ENCODE data around the gene PRELID3B.

PRELID3B gene

DNA sequence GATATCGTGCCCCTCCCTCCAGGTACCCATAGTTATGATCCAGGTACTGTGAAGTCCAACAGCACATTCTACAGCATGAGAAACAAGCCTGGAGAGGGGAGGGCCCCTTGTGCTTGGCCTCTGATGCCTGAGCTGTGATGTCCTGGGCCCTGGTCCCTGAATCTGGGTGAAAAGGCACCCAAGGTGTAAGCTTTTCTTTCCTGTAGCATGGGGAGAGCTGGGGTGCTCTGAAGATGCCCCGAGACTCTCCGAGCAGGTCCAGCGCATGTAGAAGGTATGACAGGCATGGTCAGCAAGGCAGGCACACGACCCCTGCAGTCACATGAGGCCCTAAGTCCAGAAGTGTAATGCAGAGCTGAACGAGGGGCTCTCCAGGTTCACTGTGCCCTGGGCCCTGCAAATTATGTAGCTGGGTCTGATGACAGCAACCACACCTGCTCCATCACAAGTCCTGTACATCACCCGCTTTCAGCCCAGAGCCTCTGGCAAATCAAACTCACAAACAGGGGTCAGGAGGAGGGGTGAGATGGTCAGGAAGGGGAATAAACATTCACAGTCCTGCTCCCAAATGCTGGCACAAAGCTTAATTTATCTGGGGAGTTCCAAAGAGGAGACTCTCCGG lies 33.8 kb downstream of the PRELID3B start:
- no peaks in the 10 kb centered on the region for H3K36me3 ChIP-seq (ENCODE audit: insufficient read depth, low read length)
- no peak overlapping the region for H3K4me3 ChIP-seq (ENCODE audit: low read depth, low read length)
- peaks cover 36% of the 10 kb centered on the region for H3K4me1 ChIP-seq (ENCODE audit: control insufficient read depth, insufficient read depth, low read length, unreplicated experiment)
- no peak overlapping the region for H2AFZ ChIP-seq (ENCODE audit: low read length, unreplicated experiment)
- H3K27ac ChIP-seq (ENCODE audit: low read depth, low read length) = no peak overlapping the region
- H3K79me2 ChIP-seq (ENCODE audit: control insufficient read depth, insufficient read depth, low read length, unreplicated experiment) = peaks cover 31% of the 10 kb centered on the region
- H3K27me3 ChIP-seq (ENCODE audit: insufficient read depth, low read length) = no peaks in the 10 kb centered on the region

DNA sequence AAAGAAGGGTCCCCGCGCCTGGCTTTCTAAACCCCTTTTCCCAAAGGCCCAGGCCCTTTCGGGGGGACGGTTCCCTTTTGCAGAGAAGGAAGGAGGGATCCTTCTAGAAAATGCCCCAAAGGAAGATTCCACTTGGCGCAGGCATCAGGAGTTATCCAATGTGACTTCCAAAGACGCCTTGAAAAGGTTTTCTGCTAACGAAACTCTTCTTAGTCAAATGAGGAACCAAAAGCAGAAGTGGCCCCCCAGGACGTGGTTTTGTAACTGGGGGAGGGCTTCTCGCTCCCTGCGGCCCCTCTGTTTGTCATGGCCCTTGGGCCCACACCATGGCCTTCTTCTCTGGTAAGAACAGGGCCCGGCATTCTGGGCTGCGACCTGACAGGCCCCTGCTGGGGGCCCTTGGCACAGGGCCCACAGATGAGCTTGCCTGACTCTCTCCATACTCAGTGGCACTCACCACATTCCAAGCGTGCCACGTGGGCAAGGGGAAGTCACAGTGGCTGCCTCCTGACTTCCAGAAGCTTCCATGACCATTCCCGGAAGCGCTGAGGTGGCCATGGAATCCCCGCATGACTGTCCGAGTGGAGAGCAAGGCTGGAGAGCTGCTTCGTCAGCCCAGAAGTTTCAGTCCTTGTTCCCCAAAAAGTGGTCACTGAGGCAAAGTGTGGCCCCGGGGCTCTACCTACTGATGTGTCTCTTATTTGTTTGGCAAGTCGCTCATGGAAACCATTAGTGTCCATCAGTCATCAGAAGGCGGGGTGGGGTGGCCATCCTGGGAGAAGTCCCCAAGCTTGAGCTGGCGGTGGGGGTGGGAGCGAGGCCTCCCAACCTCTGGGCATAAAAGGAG lies 34.7 kb downstream of the PRELID3B start:
- Histone ChIP-seq H3K36me3 (ENCODE audit: insufficient read depth, low read length) (no peaks in the 10 kb centered on the region), H3K4me3 (ENCODE audit: low read depth, low read length) (peak overlapping the region; percentile 97), H3K79me2 (ENCODE audit: control insufficient read depth, insufficient read depth, low read length, unreplicated experiment) (peaks cover 33% of the 10 kb centered on the region), H3K4me1 (ENCODE audit: control insufficient read depth, insufficient read depth, low read length, unreplicated experiment) (peaks cover 35% of the 10 kb centered on the region), H2AFZ (ENCODE audit: low read length, unreplicated experiment) (no peak overlapping the region), H3K27me3 (ENCODE audit: insufficient read depth, low read length) (no peaks in the 10 kb centered on the region), H3K27ac (ENCODE audit: low read depth, low read length) (no peak overlapping the region)

DNA sequence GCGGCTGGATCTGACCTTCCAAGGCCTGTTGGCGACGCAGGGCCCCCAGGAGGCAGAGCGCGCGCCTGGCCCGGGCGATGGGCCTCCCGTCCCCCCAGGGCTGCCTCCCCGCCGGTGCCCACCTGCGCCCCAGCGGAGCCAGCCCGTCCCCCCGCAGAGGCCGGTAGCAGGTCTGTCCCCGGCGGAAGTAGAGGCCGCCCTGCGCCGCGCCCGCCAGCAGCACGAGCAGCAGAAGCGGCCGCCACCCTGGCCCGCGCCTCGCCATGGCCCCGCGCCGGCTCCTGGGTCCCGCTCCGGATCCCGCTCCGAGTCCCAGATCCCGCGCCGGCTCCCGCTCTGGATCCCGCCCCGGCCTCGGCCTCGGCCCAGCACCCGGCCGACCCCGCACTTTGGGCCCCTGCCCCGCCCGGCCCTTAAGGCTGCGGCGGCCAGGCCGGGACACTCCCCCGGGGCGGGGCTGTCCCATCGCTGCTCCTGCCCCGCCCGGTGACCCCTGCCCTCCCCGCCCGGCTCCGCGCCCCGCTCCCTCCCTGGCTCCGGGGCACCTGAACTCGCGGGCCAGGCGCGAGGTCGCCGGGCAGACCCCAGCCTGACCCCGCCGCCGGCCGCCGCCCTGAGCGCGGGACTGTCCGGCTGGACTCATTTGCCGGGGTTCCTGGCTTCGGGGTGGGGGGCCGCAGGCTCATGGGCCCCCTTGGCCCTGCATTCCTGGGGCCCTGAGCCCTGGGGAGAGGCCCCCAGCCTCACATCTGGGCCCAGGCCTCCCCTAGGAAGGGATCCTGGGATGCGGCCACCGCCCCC lies 35.5 kb downstream of the PRELID3B start, which contains the start of gene CTSZ:
CTSZ (minus strand) TSS at position 391 of the 801 bp plus-strand sequence; CDS start at position 265, 126 bp downstream.
- H3K27ac ChIP-seq (ENCODE audit: low read depth, low read length) = peak within 1 kb of the TSS; percentile 40; the same call in 1 of the 2 replicates

DNA sequence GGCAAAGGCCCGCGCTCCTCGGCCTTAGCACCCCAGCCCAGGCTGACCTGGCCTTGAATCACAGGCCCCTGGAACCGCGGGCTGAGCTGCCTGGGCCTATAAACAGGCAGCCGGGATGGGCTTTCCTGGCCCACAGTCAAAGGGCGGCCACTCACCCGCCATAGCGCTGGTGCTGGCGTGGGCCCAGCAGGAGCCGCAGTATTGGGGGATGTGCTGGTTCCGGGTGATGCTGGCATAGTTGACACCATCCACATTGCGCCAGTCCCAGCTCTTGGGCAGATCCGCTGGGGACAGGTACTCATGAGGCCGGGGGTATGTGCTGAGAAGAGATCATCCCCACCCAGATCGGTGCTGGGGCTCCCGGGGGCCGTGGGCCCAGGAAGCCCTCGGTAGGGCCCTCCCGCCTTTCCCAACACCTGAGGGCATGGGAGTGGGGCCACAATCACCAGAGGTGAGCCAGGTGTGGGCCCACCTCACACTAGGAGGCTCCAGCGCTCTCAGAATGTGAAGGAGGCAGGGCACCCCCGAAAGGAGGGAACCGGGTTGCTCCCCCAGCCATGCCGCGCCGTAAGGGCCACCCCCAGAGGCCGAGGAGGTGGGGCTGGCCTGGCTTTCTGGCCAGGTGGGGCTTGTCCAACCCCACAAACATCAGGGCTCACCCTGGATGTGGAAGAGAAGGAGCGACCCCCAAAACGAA lies 36.3 kb downstream of the PRELID3B start:
- H3K79me2 ChIP-seq (ENCODE audit: control insufficient read depth, insufficient read depth, low read length, unreplicated experiment) = peaks cover 35% of the 10 kb centered on the region
- H3K27ac ChIP-seq (ENCODE audit: low read depth, low read length) = peak overlapping the region; percentile 40; the same call in 1 of the 2 replicates
- peak overlapping the region; percentile 76 for H2AFZ ChIP-seq (ENCODE audit: low read length, unreplicated experiment)
- H3K36me3 ChIP-seq (ENCODE audit: insufficient read depth, low read length) = no peaks in the 10 kb centered on the region
- H3K4me1 ChIP-seq (ENCODE audit: control insufficient read depth, insufficient read depth, low read length, unreplicated experiment) = peaks cover 30% of the 10 kb centered on the region
- H3K4me3 ChIP-seq (ENCODE audit: low read depth, low read length) = peak overlapping the region; percentile 97
- H3K27me3 ChIP-seq (ENCODE audit: insufficient read depth, low read length) = no peaks in the 10 kb centered on the region

More for the DNA sequence above, 35.5 kb downstream of the PRELID3B start, which contains the start of gene CTSZ:
- H3K27me3 ChIP-seq (ENCODE audit: insufficient read depth, low read length) = no peaks in the 10 kb centered on the region
- H3K36me3 ChIP-seq (ENCODE audit: insufficient read depth, low read length) = no peaks in the 10 kb centered on the region
- peaks cover 35% of the 10 kb centered on the region for H3K4me1 ChIP-seq (ENCODE audit: control insufficient read depth, insufficient read depth, low read length, unreplicated experiment)
- H2AFZ ChIP-seq (ENCODE audit: low read length, unreplicated experiment) = peak within 1 kb of the TSS; percentile 76
- peaks cover 35% of the 10 kb centered on the region for H3K79me2 ChIP-seq (ENCODE audit: control insufficient read depth, insufficient read depth, low read length, unreplicated experiment)
- H3K4me3 ChIP-seq (ENCODE audit: low read depth, low read length) = peak within 1 kb of the TSS; percentile 97

DNA sequence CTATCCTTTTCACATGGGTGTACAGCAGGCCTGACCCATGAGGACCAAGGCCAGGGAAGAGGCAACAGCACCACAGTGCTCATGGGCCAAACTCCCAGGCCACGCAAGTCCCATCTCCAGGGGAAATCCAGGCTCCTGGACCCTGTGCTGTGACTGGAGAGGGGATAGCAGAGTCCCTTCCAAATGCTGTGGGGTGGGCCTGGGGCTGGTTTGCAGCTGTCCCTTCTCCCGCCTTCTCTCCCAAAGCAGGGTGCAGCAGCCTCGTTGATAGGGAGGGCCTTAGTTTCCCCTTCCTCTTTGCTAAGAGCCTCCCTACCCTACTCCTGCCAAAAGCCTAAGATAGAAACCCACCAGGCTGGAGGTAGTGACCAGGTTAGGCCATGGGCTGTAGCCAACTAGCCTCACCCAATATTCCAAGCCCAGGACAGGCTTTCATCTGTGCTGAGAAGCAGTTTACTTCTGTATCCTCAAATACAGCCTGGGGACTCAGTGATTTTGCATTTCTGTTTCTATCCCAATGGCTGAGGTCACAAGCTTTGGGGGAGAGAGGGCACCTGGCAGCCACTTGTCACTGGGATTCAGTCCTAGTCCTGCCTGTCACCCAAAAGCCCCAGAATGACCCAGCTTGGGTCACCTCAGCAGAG lies 36.9 kb downstream of the PRELID3B start:
- Histone ChIP-seq H3K79me2 (ENCODE audit: control insufficient read depth, insufficient read depth, low read length, unreplicated experiment) (peaks cover 35% of the 10 kb centered on the region), H2AFZ (ENCODE audit: low read length, unreplicated experiment) (no peak overlapping the region), H3K36me3 (ENCODE audit: insufficient read depth, low read length) (no peaks in the 10 kb centered on the region), H3K4me3 (ENCODE audit: low read depth, low read length) (peak overlapping the region; percentile 97), H3K4me1 (ENCODE audit: control insufficient read depth, insufficient read depth, low read length, unreplicated experiment) (peaks cover 23% of the 10 kb centered on the region), H3K27me3 (ENCODE audit: insufficient read depth, low read length) (no peaks in the 10 kb centered on the region), H3K27ac (ENCODE audit: low read depth, low read length) (no peak overlapping the region)

DNA sequence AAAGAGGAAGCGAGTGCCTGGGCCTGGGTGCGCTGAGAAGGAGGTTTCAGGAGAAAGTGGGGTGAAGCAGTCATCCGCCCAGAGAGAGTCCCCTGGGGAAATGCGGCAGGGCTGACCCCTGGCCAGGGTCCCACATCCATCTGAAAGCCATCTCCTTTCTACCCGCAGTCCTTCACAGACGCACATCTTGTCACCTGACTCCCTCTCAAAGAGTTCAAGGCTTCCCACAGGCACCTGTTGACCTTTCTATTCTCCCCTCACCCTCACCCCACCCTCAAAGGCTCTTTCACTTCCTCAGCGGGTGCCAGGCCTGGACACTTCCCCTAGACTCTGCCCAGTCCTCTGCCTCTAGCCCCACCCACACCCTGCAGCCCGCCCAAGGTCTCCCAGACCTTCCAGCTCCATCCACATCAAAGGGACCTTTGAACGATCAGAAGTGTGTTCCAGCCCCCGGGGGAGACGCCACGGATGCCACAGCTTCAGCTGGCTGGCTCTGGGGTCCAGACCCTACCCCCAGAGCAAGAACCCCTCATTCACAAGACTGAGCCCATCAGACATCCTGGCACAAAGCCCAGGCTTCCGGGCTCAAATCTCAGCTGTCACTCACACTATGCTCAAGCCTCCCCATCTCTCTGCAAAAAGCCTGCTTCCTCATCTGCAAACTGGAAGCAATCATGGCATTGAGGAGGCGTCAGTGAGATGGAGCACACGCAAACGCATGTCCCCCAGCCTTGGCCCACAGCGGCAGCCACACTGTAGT lies 37.6 kb downstream of the PRELID3B start:
- Histone ChIP-seq H3K79me2 (ENCODE audit: control insufficient read depth, insufficient read depth, low read length, unreplicated experiment) (peaks cover 35% of the 10 kb centered on the region), H3K4me3 (ENCODE audit: low read depth, low read length) (peak overlapping the region; percentile 97), H3K36me3 (ENCODE audit: insufficient read depth, low read length) (no peaks in the 10 kb centered on the region), H2AFZ (ENCODE audit: low read length, unreplicated experiment) (no peak overlapping the region), H3K27ac (ENCODE audit: low read depth, low read length) (no peak overlapping the region), H3K27me3 (ENCODE audit: insufficient read depth, low read length) (no peaks in the 10 kb centered on the region), H3K4me1 (ENCODE audit: control insufficient read depth, insufficient read depth, low read length, unreplicated experiment) (peaks cover 20% of the 10 kb centered on the region)

DNA sequence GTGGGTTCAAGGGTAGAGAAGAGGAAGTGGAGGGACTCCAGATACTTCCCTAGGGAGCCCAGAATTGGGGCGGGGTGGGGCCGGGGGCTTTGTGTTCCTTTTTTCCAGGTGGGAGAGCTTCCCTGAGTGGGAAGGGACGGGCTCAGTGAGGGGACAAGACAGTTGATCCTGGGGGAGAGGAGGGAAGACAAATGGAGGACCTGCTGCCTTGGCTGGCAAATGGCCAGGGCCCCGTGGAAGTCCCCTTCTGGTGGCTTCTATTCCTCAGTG lies 38.2 kb downstream of the PRELID3B start:
- no peaks in the 10 kb centered on the region for H3K36me3 ChIP-seq (ENCODE audit: insufficient read depth, low read length)
- peaks cover 35% of the 10 kb centered on the region for H3K79me2 ChIP-seq (ENCODE audit: control insufficient read depth, insufficient read depth, low read length, unreplicated experiment)
- no peaks in the 10 kb centered on the region for H3K27me3 ChIP-seq (ENCODE audit: insufficient read depth, low read length)
- no peak overlapping the region for H3K4me3 ChIP-seq (ENCODE audit: low read depth, low read length)
- H3K27ac ChIP-seq (ENCODE audit: low read depth, low read length) = no peak overlapping the region
- no peak overlapping the region for H2AFZ ChIP-seq (ENCODE audit: low read length, unreplicated experiment)
- H3K4me1 ChIP-seq (ENCODE audit: control insufficient read depth, insufficient read depth, low read length, unreplicated experiment) = peaks cover 20% of the 10 kb centered on the region

DNA sequence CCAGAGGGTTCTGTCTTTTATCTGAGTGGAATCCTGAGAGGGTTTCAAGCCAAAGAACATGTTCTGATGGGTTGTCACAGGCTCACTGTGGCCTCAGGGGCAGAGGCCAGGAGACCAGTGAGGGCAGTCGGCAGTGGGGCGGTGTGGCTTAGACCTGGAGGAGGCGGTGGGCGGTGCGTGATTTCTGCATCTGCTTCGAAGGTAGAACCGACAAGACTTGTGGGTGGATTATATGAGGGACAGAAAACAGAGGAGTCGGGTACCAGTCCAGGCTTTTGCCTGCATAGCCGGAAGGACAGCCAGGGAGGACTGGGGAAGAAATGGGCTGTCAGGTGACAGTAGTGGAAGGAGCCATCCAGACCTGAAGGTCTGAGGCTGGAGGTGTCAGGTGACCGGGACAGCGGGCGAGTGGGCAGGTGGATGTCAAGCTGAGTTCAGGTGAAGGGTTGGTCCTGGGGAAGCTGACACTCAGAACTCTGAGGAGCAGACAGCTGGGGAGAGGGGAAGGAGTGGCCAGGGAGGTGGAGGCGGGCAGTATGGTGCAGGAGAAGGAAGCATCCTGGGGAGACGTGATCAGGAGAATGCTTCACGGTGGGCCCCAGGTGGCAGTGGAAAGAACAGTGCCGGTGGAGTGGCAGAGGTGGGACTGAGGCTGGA lies 38.6 kb downstream of the PRELID3B start:
- peaks cover 35% of the 10 kb centered on the region for H3K79me2 ChIP-seq (ENCODE audit: control insufficient read depth, insufficient read depth, low read length, unreplicated experiment)
- no peaks in the 10 kb centered on the region for H3K27me3 ChIP-seq (ENCODE audit: insufficient read depth, low read length)
- H3K27ac ChIP-seq (ENCODE audit: low read depth, low read length) = no peak overlapping the region
- H3K4me3 ChIP-seq (ENCODE audit: low read depth, low read length) = no peak overlapping the region
- no peak overlapping the region for H2AFZ ChIP-seq (ENCODE audit: low read length, unreplicated experiment)
- H3K4me1 ChIP-seq (ENCODE audit: control insufficient read depth, insufficient read depth, low read length, unreplicated experiment) = peaks cover 20% of the 10 kb centered on the region
- no peaks in the 10 kb centered on the region for H3K36me3 ChIP-seq (ENCODE audit: insufficient read depth, low read length)

DNA sequence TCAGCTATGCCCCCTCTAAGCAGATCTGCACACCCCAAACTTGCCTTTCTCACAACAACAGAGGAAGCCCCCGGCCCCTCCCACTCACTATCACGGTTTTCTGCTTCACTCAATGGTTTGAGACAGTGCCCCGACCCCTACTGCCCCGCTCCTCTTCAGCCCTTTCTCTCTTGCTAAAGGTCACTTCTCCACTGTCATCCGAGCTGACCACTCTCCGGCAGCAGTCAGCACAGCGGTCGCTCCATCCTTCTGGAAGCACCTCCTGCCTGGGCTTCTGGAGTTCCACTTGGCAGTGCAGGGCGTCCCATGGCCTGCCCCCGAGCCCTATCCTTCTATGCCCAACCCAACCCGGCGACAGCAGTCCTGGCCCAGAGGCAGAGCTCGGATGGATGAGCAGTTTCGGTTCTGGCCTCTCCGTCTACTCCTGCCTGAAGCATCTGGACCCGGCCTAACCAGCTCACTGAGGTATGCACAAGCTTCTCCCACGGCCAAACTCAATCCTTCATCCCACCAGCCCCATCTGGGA lies 39.6 kb downstream of the PRELID3B start:
- Histone ChIP-seq H2AFZ (ENCODE audit: low read length, unreplicated experiment) (no peak overlapping the region), H3K27me3 (ENCODE audit: insufficient read depth, low read length) (no peaks in the 10 kb centered on the region), H3K27ac (ENCODE audit: low read depth, low read length) (no peak overlapping the region), H3K36me3 (ENCODE audit: insufficient read depth, low read length) (no peaks in the 10 kb centered on the region), H3K4me3 (ENCODE audit: low read depth, low read length) (no peak overlapping the region), H3K79me2 (ENCODE audit: control insufficient read depth, insufficient read depth, low read length, unreplicated experiment) (peaks cover 35% of the 10 kb centered on the region), H3K4me1 (ENCODE audit: control insufficient read depth, insufficient read depth, low read length, unreplicated experiment) (peaks cover 20% of the 10 kb centered on the region)
